Stomach (tissue), 9 donors: ENCODE data around the gene SMAD7. TPM values are rescaled to one million over a fixed set of nuclear protein-coding genes. Genes with fewer than 3 reads are reported as not detected.

Source experiments
- DNase-seq, 2 donors: peaks; one replicate each; pipeline versions ENCODE4 v3.0.0 to v3.0.0-alpha.2; 2013 to 2019
- H3K27ac ChIP-seq, 5 donors: fragments of 200-600 bp in 4 of 5; sonication (generic) in 4 of 5; one replicate each; pipeline ENCODE4 v1.5.1; 2013 to 2019; ENCODE audit warnings: mild to moderate bottlenecking in 1 of 5, moderate library complexity in 1 of 5
- H3K27me3 ChIP-seq, 3 donors: fragments of 200-600 bp; sonication (generic); one replicate each; pipeline ENCODE4 v1.5.1; 2017 to 2019; ENCODE audit warnings: mixed run types in 1 of 3
- H3K36me3 ChIP-seq, 4 donors: fragments of 200-600 bp; sonication (generic); 1 replicate in 3 of 4; 2 replicates in 1 of 4; pipeline ENCODE4 v1.5.1; 2016 to 2019
- H3K4me1 ChIP-seq, 4 donors: fragments of 200-600 bp; sonication (generic); one replicate each; pipeline ENCODE4 v1.5.1; 2016 to 2019
- H3K4me3 ChIP-seq, 4 donors: fragments of 200-600 bp; sonication (generic) in 3 of 4; one replicate each; pipeline ENCODE4 v1.5.1; 2016 to 2019; ENCODE audit warnings: mild to moderate bottlenecking in 1 of 4
- H3K9me3 ChIP-seq, 4 donors: fragments of 200-600 bp; sonication (generic); one replicate each; pipeline ENCODE4 v1.5.1; 2016 to 2019
- CTCF ChIP-seq, 7 experiments: fragments of 450-650 bp in 4 of 7; fragments of 200-600 bp in 3 of 7; sonication (generic) in 3 of 7; IDR thresholded peaks; one replicate each; pipeline ENCODE4 v1.5.1; 2016 to 2019; ENCODE audit warnings: antibody characterized with exemption in 7 of 7, control low read depth in 2 of 7, mild to moderate bottlenecking in 1 of 7
- EP300 ChIP-seq: sonication (generic); formaldehyde crosslinking; IDR thresholded peaks from one replicate; pipeline ENCODE4 v1.6.1; 2017; ENCODE audit warnings: antibody characterized with exemption
- POLR2A ChIP-seq, 4 donors: fragments of 450-650 bp; IDR thresholded peaks; one replicate each; pipeline ENCODE4 v1.6.1; 2016; ENCODE audit warnings: antibody characterized with exemption in 4 of 4, control low read depth in 2 of 4, mild to moderate bottlenecking in 1 of 4, moderate library complexity in 1 of 4
- POLR2AphosphoS5 ChIP-seq, 3 donors: sonication (generic); formaldehyde crosslinking; IDR thresholded peaks; one replicate each; pipeline ENCODE4 v1.6.1; 2016; ENCODE audit warnings: antibody characterized with exemption in 3 of 3
- WGBS, 5 donors: extraction: QIAGEN DNeasy Blood & Tissue Kit in 3 of 5; methylation state at CpG; one replicate each; pipeline versions ENCODE4 v1.1.5 to v1.1.7; 2013 to 2018; 5-methylcytosine and 5-hydroxymethylcytosine counted together
- intact Hi-C: fragments of 100-400 bp; cut with DNase I; formaldehyde crosslinking; loops from one replicate; pipeline ENCODE4 v1.15.1; 2023; ENCODE audit warnings: low total_unique reads
- polyA plus RNA-seq, 3 donors: library from polyadenylated mRNA; stranded (reverse); fragments of 200-250 nt; gene quantifications; one replicate each; pipeline ENCODE4 v1.2.3, GENCODE V29; 2013
- total RNA-seq, 5 donors: library from RNA; depleted of rRNA; stranded (reverse); fragments of >200 nt; gene quantifications; one replicate each; pipeline versions ENCODE4 v1.1.0 to v1.2.3, GENCODE V29; 2014 to 2016
- donor health status: healthy with polysubstance abuse.
- donor health status: Bipolar disorder and iron deficiency.
- donor health status: healthy.

The SMAD7 gene
- total and polyA plus RNA-seq, 8 donors, result 4.5 to 123 (median 10.6) TPM

DNA sequence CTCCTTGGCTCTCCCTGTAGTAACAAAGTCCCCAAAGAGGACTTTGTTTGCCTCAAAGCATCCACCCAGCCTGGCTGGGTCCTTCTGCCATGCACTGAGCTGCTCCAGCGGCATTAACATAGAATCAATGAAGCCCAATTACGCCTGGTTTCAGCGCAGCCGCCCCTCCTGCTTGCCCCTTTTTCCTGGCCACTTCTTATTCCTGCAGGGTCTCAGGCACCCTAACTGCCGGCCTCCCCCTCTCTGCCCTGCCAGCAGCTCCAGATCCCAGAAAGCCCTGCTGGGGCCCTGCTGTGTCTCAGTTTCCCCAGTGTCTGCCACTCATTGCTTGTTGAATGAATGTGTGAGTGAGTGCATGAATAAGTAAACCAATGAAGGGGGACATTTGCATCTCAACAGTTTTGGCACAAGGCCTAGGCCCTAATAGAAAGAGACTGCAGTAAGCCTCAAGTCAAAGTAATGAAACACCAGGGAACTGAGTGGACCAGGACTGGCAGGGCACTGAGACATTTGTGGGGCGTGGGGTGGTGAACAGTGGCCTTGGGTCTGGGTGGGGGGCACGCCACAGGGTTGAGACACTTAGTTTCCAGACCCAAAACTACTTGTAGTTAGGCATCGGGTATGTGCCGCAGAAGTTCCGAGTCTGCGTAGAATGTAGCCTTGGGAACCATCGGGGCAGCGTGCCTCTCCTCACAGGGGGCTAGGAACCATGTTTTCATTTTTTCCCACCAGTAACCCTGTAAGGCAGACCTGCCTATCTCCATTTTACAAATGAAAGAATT lies 60.6 kb downstream of the SMAD7 start:
- intact Hi-C loops, result no loop called here
- Histone ChIP-seq H3K27me3 (no peaks in the 10 kb centered on the region), H3K36me3 (no peaks in the 10 kb centered on the region), H3K4me1 (peaks cover 0 to 23% (median 14%) of the 10 kb centered on the region in 4 donors), H3K27ac (no peak overlapping the region), H3K9me3 (no peaks in the 10 kb centered on the region), H3K4me3 (no peak overlapping the region)
- no peak for TF ChIP-seq POLR2AphosphoS5 (IDR thresholded peaks at IDR 0.05)
- no peak for TF ChIP-seq CTCF (IDR thresholded peaks at IDR 0.05)
- no peak for TF ChIP-seq POLR2A (IDR thresholded peaks at IDR 0.05)
- TF ChIP-seq EP300, result no peak
- WGBS, 5 donors, result 94 to 98% (median 98%) methylated on average over 13 of the region's 13 CpGs
- no peak for DNase-seq

DNA sequence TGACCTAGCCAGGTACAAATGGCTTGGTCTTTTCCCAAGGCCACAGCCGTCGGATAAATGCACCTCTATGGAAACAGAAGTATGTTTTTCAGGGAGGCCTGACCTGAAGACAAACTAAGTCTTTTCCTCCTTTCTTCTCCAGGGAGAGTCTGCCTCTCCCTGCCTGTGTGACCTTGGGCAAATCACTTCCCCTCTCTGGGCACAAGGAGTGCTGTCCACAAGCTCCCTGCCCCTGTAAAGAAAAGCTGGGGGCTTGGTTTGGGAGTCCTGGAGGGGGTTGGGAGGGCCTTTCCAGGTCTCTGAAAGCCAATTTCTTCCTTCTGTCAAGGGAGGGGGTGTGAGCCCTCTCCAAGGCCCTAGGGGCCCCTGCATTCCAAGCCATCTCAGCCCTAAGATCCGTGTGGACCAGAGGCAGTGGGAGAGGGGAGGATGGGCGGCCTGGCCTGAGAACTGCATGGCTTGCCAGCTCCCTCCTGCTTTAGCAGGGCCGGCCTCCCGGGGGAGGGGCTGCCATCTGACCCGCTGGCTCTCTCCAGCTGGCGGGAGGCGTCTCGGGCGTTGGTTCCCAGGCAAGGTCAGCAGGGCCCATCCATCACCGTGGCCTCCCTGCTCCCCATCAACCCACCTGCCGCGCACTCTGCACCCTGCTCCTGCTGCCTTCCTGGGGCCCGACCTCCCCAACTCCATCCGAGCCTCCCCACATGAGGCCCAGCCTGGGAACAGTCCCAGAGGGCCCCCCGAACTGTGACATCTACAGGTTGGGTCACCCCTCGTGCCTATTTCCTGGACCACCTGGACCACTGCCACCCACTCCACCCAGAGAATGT lies 61.4 kb downstream of the SMAD7 start:
- intact Hi-C loops, result no loop called here
- no peaks in the 10 kb centered on the region for H3K27me3 ChIP-seq
- no peak overlapping the region for H3K27ac ChIP-seq
- H3K9me3 ChIP-seq, result no peaks in the 10 kb centered on the region
- peak; percentile 35 to 85 for DNase-seq
- peaks cover 0 to 23% (median 14%) of the 10 kb centered on the region in 4 donors for H3K4me1 ChIP-seq
- no peak overlapping the region for H3K4me3 ChIP-seq
- no peak for TF ChIP-seq CTCF (IDR thresholded peaks at IDR 0.05)
- H3K36me3 ChIP-seq, result no peaks in the 10 kb centered on the region
- 44 to 67% (median 52%) methylated on average over 11 to 18 of the region's 18 CpGs for WGBS, 5 donors

- H3K9me3 ChIP-seq, result no peaks in the 10 kb centered on the region
- H3K36me3 ChIP-seq, result no peaks in the 10 kb centered on the region
- no peaks in the 10 kb centered on the region for H3K27me3 ChIP-seq
- no peak for DNase-seq
- WGBS, 5 donors, result 90 to 96% (median 95%) methylated on average over 5 of the region's 5 CpGs
- H3K4me3 ChIP-seq, result no peak overlapping the region
- H3K27ac ChIP-seq, result no peak overlapping the region
- intact Hi-C loops, result no loop called here
- H3K4me1 ChIP-seq, result peaks cover 0 to 19% (median 12%) of the 10 kb centered on the region in 4 donors
- TF ChIP-seq POLR2A (IDR thresholded peaks at IDR 0.05) (no peak), CTCF (IDR thresholded peaks at IDR 0.05) (no peak)
Measured at GRCh38 chr18:48888773-48889080, 62.0 kb downstream of the SMAD7 start.

- Histone ChIP-seq H3K36me3 (no peaks in the 10 kb centered on the region), H3K27me3 (no peaks in the 10 kb centered on the region), H3K9me3 (no peaks in the 10 kb centered on the region), H3K4me3 (no peak overlapping the region), H3K27ac (no peak overlapping the region), H3K4me1 (peaks cover 0 to 15% (median 9%) of the 10 kb centered on the region in 4 donors)
- intact Hi-C loops, result no loop called here
- TF ChIP-seq POLR2AphosphoS5 (IDR thresholded peaks at IDR 0.05), result no peak
- TF ChIP-seq POLR2A (IDR thresholded peaks at IDR 0.05), result no peak
- no peak for TF ChIP-seq EP300
- TF ChIP-seq CTCF (IDR thresholded peaks at IDR 0.05), result no peak
- WGBS, 5 donors, result 83 to 95% (median 91%) methylated on average over 16 to 18 of the region's 18 CpGs
- DNase-seq, result no peak
Measured at GRCh38 chr18:48887905-48888772, 62.6 kb downstream of the SMAD7 start.
